ENCODE results near the gene SPPL2B.
"Not testable (repeated sequence)": the region's sequence is repeated elsewhere in the genome, so short reads cannot be mapped to it uniquely, and the experiment has no call there.

SPPL2B gene, protein sequence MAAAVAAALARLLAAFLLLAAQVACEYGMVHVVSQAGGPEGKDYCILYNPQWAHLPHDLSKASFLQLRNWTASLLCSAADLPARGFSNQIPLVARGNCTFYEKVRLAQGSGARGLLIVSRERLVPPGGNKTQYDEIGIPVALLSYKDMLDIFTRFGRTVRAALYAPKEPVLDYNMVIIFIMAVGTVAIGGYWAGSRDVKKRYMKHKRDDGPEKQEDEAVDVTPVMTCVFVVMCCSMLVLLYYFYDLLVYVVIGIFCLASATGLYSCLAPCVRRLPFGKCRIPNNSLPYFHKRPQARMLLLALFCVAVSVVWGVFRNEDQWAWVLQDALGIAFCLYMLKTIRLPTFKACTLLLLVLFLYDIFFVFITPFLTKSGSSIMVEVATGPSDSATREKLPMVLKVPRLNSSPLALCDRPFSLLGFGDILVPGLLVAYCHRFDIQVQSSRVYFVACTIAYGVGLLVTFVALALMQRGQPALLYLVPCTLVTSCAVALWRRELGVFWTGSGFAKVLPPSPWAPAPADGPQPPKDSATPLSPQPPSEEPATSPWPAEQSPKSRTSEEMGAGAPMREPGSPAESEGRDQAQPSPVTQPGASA

DNA sequence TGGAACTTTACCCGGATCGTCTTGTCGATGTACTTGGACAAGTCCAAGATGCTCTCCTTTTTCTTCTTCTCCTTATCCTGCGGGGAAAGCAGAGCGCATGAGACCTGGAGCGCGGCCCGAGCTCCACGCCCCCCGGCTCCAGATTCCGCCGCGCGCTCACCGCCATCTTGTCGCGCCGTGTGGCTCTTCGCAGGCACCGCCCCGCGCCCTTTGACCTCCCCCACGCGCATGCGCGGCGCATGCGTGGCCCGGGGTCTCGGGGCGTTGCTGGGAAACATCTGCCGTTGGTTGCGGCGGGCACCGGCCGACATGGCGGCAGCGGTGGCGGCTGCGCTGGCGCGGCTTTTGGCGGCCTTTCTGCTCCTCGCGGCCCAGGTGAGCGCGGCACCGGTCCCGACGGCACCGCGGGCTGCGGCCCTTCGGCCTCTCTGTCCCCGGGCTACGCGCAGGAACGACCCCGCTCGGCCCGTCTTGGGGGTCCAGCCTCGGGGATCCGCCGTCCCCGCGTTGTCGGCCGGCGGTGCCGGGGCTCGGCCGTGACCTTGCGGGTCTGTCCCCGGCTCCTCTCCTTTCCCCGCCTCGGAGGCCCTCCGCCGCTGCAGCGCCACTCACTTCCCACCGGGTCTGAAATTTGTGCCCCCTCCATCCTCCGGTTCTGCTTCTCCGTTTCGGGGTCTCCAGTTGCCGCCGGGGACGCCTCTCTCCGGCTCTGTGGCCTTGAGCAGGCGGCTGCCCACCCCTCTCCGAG is at the start of gene SPPL2B, which contains the start of gene LSM7:
SPPL2B (plus strand) TSS at position 284 of the 748 bp plus-strand sequence; CDS start at position 310, 26 bp downstream.
LSM7 (minus strand) TSS at position 186 of the 748 bp plus-strand sequence; CDS start at position 166, 20 bp downstream.
- DNase-seq (ENCODE audit: low read depth): peak; percentile 36

DNA sequence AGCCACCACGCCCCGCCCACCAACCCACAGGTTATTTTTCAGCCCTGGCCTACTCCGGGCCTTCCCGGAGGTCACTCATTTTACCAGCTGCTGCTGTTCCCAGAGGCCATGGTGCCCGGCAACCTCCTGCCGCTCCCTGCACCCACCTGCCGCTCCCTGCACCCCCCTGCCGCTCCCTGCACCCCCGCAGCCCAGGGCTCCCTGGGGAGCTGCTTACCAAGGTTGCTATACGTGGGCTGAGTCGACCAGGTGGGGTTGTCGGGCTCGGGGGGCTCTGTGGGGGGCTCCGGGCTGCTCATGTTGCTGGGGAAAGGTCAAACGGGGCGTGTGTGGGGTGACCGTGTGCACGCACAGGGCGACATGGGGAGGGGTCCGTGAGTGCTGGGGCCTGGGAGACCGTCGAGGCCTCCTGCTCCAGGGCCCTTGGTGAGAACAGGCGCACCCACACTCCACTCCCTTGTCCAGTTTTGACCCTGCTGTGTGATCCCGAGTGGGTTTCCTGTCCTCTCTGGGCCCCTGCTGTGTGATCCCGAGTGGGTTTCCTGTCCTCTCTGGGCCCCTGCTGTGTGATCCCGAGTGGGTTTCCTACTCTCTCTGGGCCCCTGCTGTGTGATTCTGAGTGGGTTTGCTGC is 47.7 kb upstream of the SPPL2B start:
- DNase-seq (ENCODE audit: low read depth): no peak

DNA sequence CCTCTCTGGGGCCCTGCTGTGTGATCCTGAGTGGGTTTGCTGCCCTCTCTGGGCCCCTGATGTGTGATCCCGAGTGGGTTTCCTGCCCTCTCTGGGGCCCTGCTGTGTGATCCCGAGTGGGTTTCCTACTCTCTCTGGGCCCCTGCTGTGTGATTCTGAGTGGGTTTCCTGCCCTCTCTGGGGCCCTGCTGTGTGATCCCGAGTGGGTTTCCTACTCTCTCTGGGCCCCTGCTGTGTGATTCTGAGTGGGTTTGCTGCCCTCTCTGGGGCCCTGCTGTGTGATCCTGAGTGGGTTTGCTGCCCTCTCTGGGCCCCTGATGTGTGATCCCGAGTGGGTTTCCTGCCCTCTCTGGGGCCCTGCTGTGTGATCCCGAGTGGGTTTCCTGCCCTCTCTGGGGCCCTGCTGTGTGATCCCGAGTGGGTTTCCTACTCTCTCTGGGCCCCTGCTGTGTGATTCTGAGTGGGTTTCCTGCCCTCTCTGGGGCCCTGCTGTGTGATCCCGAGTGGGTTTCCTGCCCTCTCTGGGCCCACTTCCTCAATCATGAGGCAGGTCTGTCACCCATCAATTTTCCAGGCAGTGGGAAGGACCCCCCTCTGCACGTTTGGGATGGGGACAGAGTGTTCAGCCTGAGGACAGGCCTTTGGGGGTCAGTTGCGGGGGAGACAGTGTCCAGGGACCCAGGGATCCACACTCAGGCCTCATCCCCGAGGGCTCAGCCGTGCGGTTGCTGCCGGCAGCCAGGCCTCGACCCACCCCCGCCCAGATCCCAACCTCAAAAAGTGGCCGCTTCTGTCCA is 47.0 kb upstream of the SPPL2B start:
- DNase-seq (ENCODE audit: low read depth): not testable (repeated sequence)

DNA sequence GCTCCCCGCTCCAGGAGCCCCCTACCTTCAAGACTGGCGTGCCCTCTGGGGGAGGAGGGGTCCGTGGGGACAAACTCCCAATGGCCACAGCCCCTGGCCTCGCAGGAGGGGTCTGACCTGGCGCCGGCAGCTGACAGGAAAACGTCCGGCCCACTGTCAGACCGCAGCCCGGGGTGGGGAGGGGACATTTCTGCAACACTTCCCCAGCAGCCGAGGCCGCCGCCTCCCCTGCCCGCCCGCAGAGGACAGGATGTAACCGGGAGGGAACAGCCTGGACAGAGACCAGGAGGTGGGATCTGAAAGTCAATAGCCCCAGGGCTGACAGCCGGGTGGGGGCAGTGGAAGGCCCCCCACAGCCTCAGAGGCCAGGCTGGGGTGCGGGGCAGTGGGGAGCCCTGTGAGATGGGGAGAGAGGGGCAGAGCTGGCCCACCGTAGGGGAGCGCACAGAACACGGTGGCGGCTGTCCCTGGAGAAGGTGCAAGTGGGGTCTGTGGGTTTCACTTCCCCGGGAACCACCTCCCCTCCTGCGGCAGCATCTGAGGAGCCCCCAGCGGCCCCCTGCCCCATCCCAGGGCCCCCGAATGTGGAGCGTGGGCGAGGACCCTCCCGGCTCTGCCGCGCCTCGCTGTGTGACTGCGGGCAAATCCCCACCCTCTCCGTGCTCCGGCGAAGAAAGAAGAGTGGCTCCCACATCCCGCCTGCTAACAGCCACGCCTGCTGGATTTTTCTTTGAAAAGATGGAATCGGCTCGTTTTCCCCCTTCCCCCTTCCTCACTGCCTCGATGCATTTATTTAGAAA is 46.2 kb upstream of the SPPL2B start, which contains the start of gene PEAK3:
PEAK3 (minus strand) TSS at position 114 of the 800 bp plus-strand sequence. CDS start 1,244 bp downstream, outside the sequence.
- DNase-seq (ENCODE audit: low read depth): no peak

DNA sequence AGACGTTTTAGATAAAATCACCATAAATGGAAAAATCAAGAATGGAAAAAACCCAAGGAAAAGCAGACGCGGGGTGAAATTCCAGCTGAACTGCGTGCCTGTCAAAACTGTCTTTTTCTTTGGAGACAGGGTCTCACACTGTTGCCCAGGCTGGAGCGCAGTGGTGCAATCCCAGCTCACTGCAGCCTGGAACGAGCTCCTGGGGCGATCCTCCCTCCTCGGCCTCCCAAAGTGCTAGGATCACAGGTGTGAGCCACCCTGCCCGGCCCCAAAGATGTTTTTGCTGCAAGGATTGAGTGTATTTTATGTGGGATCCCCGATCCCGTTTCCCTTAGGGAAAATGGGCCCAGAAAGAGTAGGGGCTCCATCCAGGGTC is 45.6 kb upstream of the SPPL2B start:
- DNase-seq (ENCODE audit: low read depth): no peak

DNA sequence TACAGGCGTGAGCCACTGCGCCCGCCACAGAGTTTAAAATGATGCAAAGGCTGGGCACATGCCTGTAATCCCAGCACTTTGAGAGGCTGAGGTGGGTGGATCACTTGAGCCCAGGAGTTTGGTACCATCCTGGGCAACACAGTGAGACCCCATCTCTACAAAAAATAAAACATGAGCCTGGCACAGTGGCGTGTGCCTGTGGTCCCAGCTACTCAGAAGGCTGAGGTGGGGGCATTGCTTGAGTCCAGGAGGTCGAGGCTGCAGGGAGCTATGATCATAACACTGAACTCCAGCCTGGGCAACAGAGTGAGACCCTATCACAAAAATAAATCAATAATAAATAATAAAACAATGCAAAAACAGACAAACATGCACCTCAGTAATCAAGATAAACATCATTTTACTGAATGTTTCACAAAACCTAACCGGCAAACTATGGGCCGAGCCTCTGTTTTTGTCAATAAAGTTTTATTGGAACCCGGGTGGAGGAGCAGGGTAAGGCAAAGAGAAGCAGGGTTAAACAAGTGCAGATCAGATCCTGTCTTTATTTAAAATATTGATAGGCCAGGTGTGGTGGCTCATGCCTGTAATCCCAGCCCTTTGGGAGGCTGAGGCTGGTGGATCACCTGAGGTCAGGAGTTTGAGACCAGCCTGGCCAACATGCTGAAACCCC is 44.5 kb upstream of the SPPL2B start:
- DNase-seq (ENCODE audit: low read depth): no peak

DNA sequence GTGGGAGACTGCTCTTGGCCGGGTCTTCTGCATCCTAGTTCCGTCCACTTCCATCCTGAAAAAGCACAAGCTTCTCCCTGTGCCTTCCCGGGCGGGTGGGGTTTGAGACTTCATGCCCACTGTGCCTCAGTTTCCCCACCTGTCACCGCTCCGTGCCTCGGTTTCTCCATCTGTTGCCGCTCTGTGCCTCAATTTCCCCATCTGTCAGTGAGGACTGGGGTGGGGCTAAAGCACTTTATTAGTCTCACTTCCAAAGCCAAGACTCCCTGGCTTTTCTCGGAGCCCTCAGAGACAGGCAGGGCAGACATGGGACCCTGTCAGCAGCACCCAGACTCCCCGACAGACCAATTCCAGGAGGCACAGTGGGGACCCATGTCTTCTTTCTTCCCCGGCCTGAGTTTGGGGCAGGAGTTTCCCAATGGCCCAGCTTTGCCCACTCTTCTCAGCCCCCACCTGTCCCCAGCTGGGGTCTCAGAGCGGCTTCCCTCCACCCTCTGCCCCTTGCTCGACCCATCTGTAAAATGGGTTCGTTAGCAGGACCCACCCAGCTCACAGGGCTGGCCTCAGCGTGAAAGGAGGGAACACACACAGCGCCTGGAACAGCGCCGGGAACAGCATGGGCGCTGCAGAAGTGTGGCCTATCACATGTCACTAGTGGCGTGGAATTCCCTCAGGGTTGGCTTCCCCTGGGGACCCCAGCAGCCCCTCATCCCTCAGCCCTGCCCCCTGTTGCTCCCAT is 41.9 kb upstream of the SPPL2B start:
- DNase-seq (ENCODE audit: low read depth): no peak

DNA sequence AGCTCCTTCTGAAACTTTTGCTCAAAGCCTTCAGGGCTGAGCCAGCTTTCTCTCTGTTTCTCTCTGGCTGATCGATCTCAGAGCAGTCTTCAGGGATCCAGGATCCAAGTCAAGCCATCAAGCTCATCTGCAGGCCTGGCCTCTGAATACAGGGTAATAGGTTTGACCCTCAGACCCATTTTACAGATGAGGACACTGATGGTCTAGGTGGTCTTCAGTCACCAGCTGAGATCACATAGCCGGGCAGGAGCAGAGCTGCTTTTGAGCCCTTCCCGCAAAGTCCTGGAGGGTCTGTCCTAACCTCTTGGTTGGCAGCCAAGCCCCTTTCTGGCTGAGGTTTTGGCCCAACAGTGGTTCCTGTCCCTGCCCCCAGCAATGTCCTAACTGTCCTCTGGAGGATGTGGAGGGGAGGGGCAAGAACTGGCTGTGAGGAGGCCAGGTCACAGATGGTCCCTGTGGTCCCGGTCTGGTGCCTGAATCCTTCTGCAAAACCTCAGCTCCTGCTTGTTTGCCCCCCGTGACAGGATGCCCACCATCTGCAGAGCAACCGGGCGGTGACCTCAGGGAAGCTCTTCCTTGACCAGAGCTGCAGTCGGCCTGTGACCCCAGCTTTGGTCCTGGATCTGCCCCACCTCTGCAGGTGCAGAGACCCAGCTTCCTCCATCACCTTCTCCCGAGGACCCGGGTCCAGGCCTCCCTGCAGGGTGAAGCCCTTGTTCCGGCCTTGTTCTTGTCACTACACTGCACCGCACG is 40.7 kb upstream of the SPPL2B start:
- no peak for DNase-seq (ENCODE audit: low read depth)

DNA sequence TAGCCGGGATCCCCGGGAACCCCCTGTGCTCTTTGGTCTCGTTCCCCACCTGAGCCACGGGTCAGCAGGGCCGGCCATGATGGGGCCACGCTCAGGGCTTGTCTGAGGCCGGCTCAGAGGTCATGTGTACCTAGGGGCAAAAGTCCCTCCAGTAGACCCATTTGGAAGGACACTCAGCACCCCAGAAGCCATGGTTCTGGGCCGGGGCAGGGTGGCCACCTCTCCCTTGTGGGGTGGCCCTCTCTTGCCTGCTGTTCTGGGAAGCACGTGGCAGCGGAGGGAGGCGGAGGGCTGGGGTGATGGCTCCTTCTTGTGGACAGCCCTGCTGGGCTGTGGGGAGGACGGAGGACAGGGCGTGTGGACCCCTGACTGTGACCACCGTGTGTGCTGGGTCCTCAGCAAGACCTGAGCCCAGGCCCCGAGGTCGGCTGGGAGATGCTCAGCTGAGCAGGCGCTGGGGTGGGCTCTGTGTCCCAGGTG is 40.1 kb upstream of the SPPL2B start:
- DNase-seq (ENCODE audit: low read depth): no peak

DNA sequence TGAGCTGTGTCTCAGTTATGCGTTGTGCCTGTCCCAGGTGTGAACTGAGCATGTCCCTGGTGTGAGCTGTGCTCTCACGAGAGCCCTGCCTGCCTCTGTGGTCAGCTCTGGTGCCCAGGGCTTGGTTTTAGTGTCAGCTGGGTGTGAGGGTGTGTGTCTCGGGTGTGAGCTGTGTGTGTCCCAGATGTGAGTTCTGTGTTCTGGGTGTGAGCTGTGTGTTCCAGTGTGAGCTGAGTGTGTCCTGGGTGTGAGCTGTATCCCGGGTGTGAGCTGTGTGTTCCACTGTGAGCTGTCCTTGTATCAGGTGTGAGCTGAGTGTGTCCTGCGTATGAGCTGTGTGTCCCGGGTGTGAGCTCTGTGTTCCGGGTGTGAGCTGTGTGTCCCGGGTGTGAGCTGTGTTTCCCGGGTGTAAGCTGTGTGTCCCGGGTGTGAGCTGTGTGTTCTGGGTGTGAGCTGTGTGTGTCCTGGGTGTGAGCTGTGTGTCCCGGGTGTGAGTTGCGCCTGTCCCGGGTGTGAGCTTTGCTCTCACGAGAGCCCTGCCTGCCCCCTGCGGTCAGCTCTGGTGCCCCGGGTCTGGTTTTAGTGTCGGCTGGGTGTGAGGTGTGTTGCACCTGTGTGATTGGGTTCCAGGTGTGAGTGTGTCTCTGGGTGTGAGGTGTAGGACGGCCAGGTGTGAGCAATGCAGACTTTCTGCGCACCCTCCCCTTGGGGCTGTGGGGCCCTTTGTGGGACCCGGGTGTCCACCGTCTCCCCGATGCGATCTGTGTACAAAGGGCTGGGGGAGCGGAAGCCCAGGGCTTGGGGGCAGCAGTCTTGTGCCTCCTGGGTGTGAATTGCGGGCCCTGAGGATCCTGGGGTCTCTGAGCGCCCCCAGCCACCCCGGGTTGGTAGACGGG is 39.4 kb upstream of the SPPL2B start:
- no peak for DNase-seq (ENCODE audit: low read depth)

DNA sequence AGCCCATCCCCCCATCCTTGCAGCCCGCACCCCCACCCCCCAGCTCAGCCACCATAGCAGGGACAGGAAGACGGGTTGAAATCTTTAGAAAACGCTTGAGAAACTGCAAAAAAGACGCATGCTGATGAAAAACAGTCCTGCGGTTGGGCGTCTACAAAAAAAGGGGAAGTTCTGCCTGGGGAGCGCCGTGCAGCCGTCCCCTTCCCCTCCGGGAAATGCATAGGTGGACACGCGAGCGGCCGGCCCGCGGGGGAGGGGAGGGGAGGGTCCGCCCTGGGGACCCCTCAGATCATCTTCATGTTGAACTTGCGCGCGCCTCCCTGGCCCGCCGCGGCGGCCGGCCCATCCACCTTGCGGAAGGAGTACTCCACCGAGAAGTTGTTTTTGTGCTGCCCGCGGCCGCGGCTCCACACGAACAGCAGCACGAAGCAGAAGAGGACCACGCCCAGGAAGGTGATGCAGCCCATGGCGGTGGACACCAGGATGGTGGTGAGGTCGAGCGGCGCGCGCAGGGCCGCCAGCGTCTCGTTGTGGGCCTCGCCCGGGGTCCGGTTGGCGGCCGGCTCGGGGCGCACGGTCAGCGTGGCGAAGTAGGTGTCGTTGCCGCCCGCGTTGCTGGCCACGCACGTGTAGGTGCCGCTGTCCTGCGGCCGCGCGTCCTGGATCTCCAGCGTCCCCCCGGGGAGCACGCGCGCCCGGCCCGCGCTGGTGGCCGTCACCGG is 38.6 kb upstream of the SPPL2B start:
- DNase-seq (ENCODE audit: low read depth): no peak

DNA sequence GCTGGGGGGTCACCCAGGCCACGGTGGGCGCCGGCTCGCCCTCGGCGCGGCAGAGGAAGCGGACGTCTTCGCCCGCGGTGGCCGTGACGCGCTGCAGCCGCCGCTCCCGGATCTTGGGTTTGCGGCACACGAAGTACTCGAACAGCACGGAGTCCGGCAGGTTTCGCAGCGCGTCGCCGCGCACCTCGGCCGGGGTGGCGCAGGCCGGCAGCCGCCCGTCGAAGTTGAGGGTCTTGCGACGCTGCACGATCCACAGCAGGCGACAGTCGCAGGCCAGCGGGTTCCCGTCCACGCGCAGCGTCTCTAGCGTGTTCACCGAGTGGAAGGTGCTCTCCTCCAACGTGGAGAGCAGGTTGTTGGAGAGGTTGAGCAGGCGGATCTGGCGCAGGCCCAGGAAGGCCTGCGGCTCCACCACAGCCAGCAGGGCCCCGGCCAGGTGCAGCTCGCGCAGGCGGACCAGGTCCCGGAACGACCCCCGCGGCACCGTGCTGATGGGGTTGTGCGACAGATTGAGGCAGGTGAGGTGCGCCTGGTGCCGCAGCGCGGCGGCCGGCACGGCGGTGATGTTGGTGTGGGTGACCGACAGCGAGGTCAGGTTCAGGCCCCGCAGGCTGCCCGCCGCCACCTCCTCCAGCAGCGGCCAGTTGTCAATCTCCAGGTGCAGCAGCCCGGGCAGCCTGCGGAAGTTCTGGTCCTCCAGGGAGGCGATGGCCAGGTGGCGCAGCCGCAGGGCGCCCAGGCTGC is 37.9 kb upstream of the SPPL2B start:
- DNase-seq (ENCODE audit: low read depth): no peak

DNA sequence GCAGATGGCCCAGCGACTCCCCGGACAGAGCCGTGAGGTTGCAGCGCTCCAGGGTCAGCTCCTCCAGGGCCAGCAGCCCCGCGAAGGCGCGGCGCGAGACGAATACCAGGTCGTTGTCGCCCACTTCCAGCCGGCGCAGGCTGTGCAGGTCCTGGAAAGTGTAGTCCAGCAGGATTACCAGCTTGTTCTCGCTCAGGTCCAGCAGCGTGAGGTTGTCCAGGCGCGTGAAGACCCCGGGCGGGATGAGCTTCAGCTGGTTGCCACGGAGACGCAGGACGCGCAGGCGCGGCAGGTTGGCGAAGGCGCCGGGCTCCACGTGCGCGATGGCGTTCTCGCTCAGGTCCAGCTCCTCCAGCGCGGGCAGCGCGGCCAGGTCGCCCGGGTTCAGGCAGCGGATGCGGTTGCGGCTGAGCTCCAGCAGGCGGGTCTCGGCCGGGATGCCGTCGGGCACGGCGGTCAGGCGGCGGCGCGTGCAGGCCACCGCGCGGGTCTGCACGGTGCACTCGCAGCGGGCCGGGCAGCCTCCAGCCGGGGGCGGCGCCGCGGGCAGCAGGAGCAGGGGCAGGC is 37.2 kb upstream of the SPPL2B start:
- no peak for DNase-seq (ENCODE audit: low read depth)

DNA sequence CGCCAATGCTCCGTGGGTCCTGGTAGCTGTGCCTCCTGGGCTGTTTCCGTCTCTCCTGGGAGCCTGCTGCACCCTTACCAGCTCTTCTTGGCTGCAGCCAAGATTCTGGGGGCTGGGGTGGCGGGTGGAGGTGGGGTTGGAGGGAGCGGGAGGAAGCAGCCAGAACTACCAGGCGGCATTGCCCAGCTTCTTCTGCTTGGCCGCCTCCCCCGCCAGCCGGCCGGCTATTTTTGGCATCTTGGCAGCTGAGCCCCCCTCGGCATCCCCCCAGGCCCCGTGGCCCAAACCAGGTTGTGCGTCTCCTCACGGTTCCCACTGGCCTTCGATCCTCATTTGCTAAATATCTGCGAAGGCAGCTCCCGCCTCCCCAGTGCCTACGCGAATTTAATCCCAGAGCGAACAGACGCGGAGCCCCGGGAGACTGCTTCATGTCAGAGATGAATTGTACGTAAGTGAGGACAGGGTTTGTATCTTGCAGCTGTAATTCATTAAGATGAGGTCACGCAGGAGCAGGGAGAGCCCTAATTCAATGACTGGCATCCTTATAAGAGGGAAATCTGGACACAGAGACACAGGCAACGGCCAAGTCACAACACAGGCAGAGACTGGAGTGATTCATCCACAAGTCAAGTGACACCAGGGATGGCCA is 33.7 kb upstream of the SPPL2B start:
- DNase-seq (ENCODE audit: low read depth): no peak

DNA sequence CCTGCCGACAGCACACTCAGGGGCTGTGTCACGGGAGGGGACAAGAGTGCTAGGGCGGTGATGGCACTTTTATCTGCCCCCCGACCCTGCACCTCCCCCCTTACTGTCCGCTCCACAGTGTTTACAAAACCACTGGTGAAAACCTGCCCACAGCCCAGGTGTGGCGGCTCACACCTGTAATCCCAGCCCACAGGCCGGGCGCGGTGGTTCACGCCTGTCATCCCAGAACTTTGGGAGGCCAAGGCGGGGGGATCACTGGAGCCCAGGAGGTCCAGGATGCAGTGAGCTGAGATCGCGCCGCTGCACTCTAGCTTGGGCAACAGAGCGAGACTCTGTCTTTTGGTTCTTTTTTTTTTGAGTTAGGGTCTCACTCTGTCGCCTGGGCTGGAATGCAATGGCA is 32.3 kb upstream of the SPPL2B start:
- no peak for DNase-seq (ENCODE audit: low read depth)
